Measurements from ENCODE around the gene FOXP1.

GRCh38 chr3:71341721-71342120 lies 241.8 kb downstream of the FOXP1 start:
- TF ChIP-seq CTCF (conservative IDR thresholded peaks at IDR 0.05; ENCODE audit: low read depth, low read length) (no peak), EZH2 (IDR thresholded peaks at IDR 0.05; ENCODE audit: borderline replicate concordance, low read depth, low read length, poor library complexity, severe bottlenecking) (no peak)
